Loucy (cell line): Measurements from ENCODE around the gene PIAS1.

Source experiments
- CTCF ChIP-seq: fragments of 200-600 bp; sonication (generic); conservative IDR thresholded peaks from 2 replicates; pipeline ENCODE4 v1.5.1; 2014; ENCODE audit warnings: mild to moderate bottlenecking, antibody characterized with exemption, low read length
- EZH2phosphoT487 ChIP-seq: fragments of 200-600 bp; IDR thresholded peaks from 2 replicates; pipeline ENCODE4 v1.6.1; 2018; ENCODE audit warnings: antibody characterized with exemption, mild to moderate bottlenecking, moderate library complexity, borderline replicate concordance

- TF ChIP-seq CTCF (no peak), EZH2phosphoT487 (no peak)
Observed at GRCh38 chr15:68227643-68228142, 173.6 kb downstream of the PIAS1 start.
